ENCODE results near the gene TRAFD1.
"Not testable (repeated sequence)": the region's sequence is repeated elsewhere in the genome, so short reads cannot be mapped to it uniquely, and the experiment has no call there.

TRAFD1 gene

GRCh38 chr12:112151766-112152541 is 26.6 kb downstream of the TRAFD1 start:
- Histone ChIP-seq H3K27ac (no peak overlapping the region), H3K4me3 (no peak overlapping the region)

- Histone ChIP-seq H3K4me3 (no peak overlapping the region), H3K27ac (peak overlapping the region in 1 of 21 experiments; percentile 17)
These were observed 28.0 kb downstream of the TRAFD1 start for GRCh38 chr12:112153181-112153892.

- H3K27ac ChIP-seq = no peak overlapping the region
- H3K4me3 ChIP-seq = no peak overlapping the region
These were observed 28.5 kb downstream of the TRAFD1 start for GRCh38 chr12:112153893-112154219.

GRCh38 chr12:112158461-112159145 is 33.2 kb downstream of the TRAFD1 start:
- H3K4me3 ChIP-seq = not testable (repeated sequence)
- H3K27ac ChIP-seq = peak overlapping the region in 1 of 21 experiments; percentile 7

GRCh38 chr12:112159146-112159541 is 33.8 kb downstream of the TRAFD1 start:
- Histone ChIP-seq H3K27ac (peak overlapping the region in 1 of 21 experiments; percentile 7), H3K4me3 (no peak overlapping the region)

- H3K4me3 ChIP-seq = no peak overlapping the region
- H3K27ac ChIP-seq = no peak overlapping the region
These were observed 35.3 kb downstream of the TRAFD1 start for GRCh38 chr12:112160611-112161010.

- H3K27ac ChIP-seq = no peak overlapping the region
- H3K4me3 ChIP-seq = no peak overlapping the region
These were observed 36.4 kb downstream of the TRAFD1 start for GRCh38 chr12:112161711-112162110.

GRCh38 chr12:112162241-112162790 is 37.0 kb downstream of the TRAFD1 start:
- no peak overlapping the region for H3K4me3 ChIP-seq
- no peak overlapping the region for H3K27ac ChIP-seq

- Histone ChIP-seq H3K27ac (no peak overlapping the region), H3K4me3 (no peak overlapping the region)
These were observed 37.7 kb downstream of the TRAFD1 start for GRCh38 chr12:112163056-112163455.

GRCh38 chr12:112163471-112163991 is 38.2 kb downstream of the TRAFD1 start:
- H3K27ac ChIP-seq = no peak overlapping the region
- no peak overlapping the region for H3K4me3 ChIP-seq

- Histone ChIP-seq H3K4me3 (no peak overlapping the region), H3K27ac (no peak overlapping the region)
These were observed 38.8 kb downstream of the TRAFD1 start for GRCh38 chr12:112164011-112164660.

- Histone ChIP-seq H3K27ac (no peak overlapping the region), H3K4me3 (no peak overlapping the region)
These were observed 40.3 kb downstream of the TRAFD1 start for GRCh38 chr12:112165624-112166023.

- no peak overlapping the region for H3K4me3 ChIP-seq
- no peak overlapping the region for H3K27ac ChIP-seq
These were observed 41.0 kb downstream of the TRAFD1 start for GRCh38 chr12:112166051-112167015.

GRCh38 chr12:112167031-112167461 is 41.7 kb downstream of the TRAFD1 start:
- H3K4me3 ChIP-seq = no peak overlapping the region
- H3K27ac ChIP-seq = no peak overlapping the region

- Histone ChIP-seq H3K4me3 (no peak overlapping the region), H3K27ac (no peak overlapping the region)
These were observed 42.6 kb downstream of the TRAFD1 start for GRCh38 chr12:112167718-112168525.

- Histone ChIP-seq H3K4me3 (no peak overlapping the region), H3K27ac (no peak overlapping the region)
These were observed 43.2 kb downstream of the TRAFD1 start for GRCh38 chr12:112168561-112168971.

- H3K27ac ChIP-seq = peak overlapping the region in 1 of 21 experiments; percentile 12
- no peak overlapping the region for H3K4me3 ChIP-seq
These were observed 44.0 kb downstream of the TRAFD1 start for GRCh38 chr12:112169161-112169872.

Measured in skin epidermis (tissue), 12 donors.